Heart right ventricle (tissue), 16 donors: ENCODE results near the gene BCLAF3. TPM values are rescaled to one million over a fixed set of nuclear protein-coding genes. Genes with fewer than 3 reads are reported as not detected.
A peak's percentile ranks its signal among the peaks of the same experiment; 100 is the strongest.

ENCODE experiments used
- ATAC-seq, 8 donors: fragments of 200-7000 bp; cut with Tn5 transposase; one replicate each; pipeline ENCODE4 v1.9.1; 2020; ENCODE audit warnings: mild to moderate bottlenecking in 8 of 8, moderate library complexity in 8 of 8, moderate number of reproducible peaks in 1 of 8
- DNase-seq, 2 donors: peaks; one replicate each; pipeline ENCODE4 v3.0.0-alpha.2; 2020
- H3K27ac ChIP-seq, 10 donors: fragments of 200-600 bp; sonication (generic) in 2 of 10; one replicate each; pipeline versions ENCODE4 v1.5.0 to v1.8.0; 2020 to 2022; ENCODE audit warnings: mild to moderate bottlenecking in 3 of 10
- H3K27me3 ChIP-seq, 7 donors: fragments of 200-600 bp; one replicate each; pipeline ENCODE4 v1.8.0; 2021 to 2022; ENCODE audit warnings: mild to moderate bottlenecking in 2 of 7
- H3K36me3 ChIP-seq, 9 donors: fragments of 200-600 bp; sonication (generic) in 1 of 9; one replicate each; pipeline versions ENCODE4 v1.5.0 to v1.8.0; 2020 to 2022; ENCODE audit warnings: mild to moderate bottlenecking in 2 of 9
- H3K4me1 ChIP-seq, 9 donors: fragments of 200-600 bp; sonication (generic) in 1 of 9; one replicate each; pipeline versions ENCODE4 v1.5.0 to v1.8.0; 2020 to 2022; ENCODE audit warnings: mild to moderate bottlenecking in 4 of 9
- H3K4me3 ChIP-seq, 10 donors: fragments of 200-600 bp; sonication (generic) in 2 of 10; one replicate each; pipeline versions ENCODE4 v1.5.0 to v1.8.0; 2020 to 2022; ENCODE audit warnings: mild to moderate bottlenecking in 7 of 10, moderate library complexity in 2 of 10
- H3K9me3 ChIP-seq, 11 donors: fragments of 200-600 bp in 10 of 11; sonication (generic) in 2 of 11; one replicate each; pipeline versions ENCODE4 v1.5.0 to v1.8.0; 2013 to 2022; ENCODE audit warnings: mild to moderate bottlenecking in 2 of 11, control low read depth in 1 of 11, moderate library complexity in 1 of 11
- WGBS, 2 donors: extraction: QIAGEN DNeasy Blood & Tissue Kit; methylation state at CpG; one replicate each; pipeline ENCODE4 v1.1.7; 2013; ENCODE audit warnings: inconsistent platforms in 1 of 2; 5-methylcytosine and 5-hydroxymethylcytosine counted together
- intact Hi-C, 10 donors: fragments of 100-400 bp; cut with DNase I; formaldehyde crosslinking; loops; one replicate each; pipeline versions ENCODE4 v1.11.1 to v1.14.2; 2022
- polyA plus RNA-seq, 2 donors: library from polyadenylated mRNA; stranded (reverse); fragments of 200-250 nt; gene quantifications; one replicate each; pipeline ENCODE4 v1.2.3, GENCODE V29; 2013
- total RNA-seq, 10 donors: library from RNA; stranded (reverse); fragmentation: NEBNext Ultra II Directional in 3 of 10; extraction: Animal tissue kit (Norgen Biotek cat#: 25700) in 3 of 10; gene quantifications; one replicate each; pipeline versions ENCODE4 v1.2.1 to v1.2.4, GENCODE V29; 2021 to 2023
- TF ChIP-seq, protein P1 (sequence below), 9 donors: fragments of 200-600 bp; sonication (generic) in 2 of 9; IDR thresholded peaks; one replicate each; pipeline versions ENCODE4 v1.5.0 to v1.8.0; 2021 to 2022; ENCODE audit warnings: antibody characterized with exemption in 9 of 9, mild to moderate bottlenecking in 5 of 9, moderate library complexity in 1 of 9
- donor health status: Arrhythmogenic right ventricular cardiomyopathy.
- donor health status: ischemic (EF 13 %, LVEDD 7.1; RV severe dilation, severe dysfunction).
- donor health status: healthy with polysubstance abuse.
- donor health status: DM: no; HTN: yes; CAD: no.
- donor health status: DM: no; HTN: no; CAD: no.
- donor health status: ischemic (EF 25% LVEDD 6.9; RV normal size, moderate dysfunction).
- donor health status: ischemic (EF 25% LVEDD 5.7; RV mildly dilated, moderate dysfunction).
- donor health status: healthy.
- donor health status: DM: yes; HTN: yes; CAD: no.
- donor health status: Ischemic cardiomyopathy.
- donor health status: ischemic (EF 35%, LVEDD 5.7; RV mildly dilated, moderate dysfunction).
- donor health status: nonischemic (EF 11% LVEDD 7.7; RV severe dilation, severe dysfunction).
- donor health status: DM: yes; HTN: yes; CAD: no.
- donor health status: PGD.
- donor health status: ischemic (EF 29% LVEDD 5.4; RV normal size, mild dysfunction).
- donor health status: nonischemic (EF 23%, LVEDD 6.1; RV moderate dilation, normal function).

Gene BCLAF3
- total and polyA plus RNA-seq, 12 donors: 1.2 to 10.2 (median 8.5) TPM

DNA sequence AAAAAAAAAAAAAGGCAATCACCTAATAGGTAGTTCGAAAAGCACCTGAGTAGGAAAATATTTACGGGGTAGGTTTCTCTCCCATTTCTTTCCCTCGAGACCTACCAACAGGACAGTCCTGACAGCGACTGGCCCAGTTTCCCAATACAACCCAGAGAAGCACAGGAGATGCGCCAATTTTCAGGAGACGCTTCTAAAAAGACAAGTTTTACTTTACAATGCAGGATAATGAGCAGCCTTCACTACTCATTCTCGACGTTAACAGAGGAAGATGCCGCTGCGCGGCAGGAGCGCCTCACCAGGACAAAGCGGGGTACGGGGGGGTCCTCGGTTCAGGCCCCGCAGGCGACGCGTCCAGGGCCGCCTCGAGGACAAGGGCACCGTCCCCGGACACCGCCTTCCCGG lies 708 bp downstream of the BCLAF3 start:
- peaks cover 0 to 13% (median 0%) of the 10 kb centered on the region in 9 donors for H3K4me1 ChIP-seq
- no peaks in the 10 kb centered on the region for H3K36me3 ChIP-seq
- peaks cover 0 to 4% (median 0%) of the 10 kb centered on the region in 11 donors for H3K9me3 ChIP-seq
- TF ChIP-seq, protein P1, sequence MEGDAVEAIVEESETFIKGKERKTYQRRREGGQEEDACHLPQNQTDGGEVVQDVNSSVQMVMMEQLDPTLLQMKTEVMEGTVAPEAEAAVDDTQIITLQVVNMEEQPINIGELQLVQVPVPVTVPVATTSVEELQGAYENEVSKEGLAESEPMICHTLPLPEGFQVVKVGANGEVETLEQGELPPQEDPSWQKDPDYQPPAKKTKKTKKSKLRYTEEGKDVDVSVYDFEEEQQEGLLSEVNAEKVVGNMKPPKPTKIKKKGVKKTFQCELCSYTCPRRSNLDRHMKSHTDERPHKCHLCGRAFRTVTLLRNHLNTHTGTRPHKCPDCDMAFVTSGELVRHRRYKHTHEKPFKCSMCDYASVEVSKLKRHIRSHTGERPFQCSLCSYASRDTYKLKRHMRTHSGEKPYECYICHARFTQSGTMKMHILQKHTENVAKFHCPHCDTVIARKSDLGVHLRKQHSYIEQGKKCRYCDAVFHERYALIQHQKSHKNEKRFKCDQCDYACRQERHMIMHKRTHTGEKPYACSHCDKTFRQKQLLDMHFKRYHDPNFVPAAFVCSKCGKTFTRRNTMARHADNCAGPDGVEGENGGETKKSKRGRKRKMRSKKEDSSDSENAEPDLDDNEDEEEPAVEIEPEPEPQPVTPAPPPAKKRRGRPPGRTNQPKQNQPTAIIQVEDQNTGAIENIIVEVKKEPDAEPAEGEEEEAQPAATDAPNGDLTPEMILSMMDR (IDR thresholded peaks at IDR 0.05): no peak
- peaks cover 0 to 2% (median 0%) of the 10 kb centered on the region in 7 donors for H3K27me3 ChIP-seq
- WGBS, 2 donors: 1 to 3% methylated on average over 21 to 25 of the region's 25 CpGs
- no peak for DNase-seq
- peak overlapping the region in 9 of 10 donors; percentile 60 to 78 (median 72) for H3K27ac ChIP-seq
- ATAC-seq: peak in 6 of 8 donors; percentile 10 to 39 (median 13)
- H3K4me3 ChIP-seq: peak overlapping the region; percentile 50 to 89 (median 77)
- intact Hi-C loops: loop anchor here in 7 of 10 donors (2.0 to 10.0 kb wide), 5 partner anchors 83 to 397 kb away; no protein-coding TSS in a partner anchor

DNA sequence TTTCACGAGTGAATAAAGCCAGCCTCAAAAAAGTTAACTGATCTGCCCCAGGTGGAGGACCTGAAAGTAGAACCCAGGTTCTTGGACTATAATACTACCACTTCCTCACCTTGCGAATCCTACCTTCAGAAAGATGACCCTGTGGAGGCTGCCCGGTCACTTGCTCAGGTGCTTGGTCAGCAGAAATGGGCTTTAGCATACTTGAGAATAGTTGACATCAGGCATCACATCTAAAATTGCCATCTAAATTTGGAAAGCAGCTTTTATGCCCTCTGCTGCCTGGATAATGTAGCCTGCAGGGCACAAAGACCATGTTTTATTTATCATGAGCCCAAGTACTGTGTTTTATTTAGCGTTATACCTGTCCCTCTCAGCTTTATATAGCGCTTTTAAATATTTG lies 3.0 kb downstream of the BCLAF3 start:
- no peak for DNase-seq
- Histone ChIP-seq H3K4me3 (no peak overlapping the region), H3K9me3 (peaks cover 0 to 9% (median 0%) of the 10 kb centered on the region in 11 donors), H3K36me3 (no peaks in the 10 kb centered on the region), H3K4me1 (peaks cover 0 to 13% (median 0%) of the 10 kb centered on the region in 9 donors), H3K27me3 (peaks cover 0 to 5% (median 0%) of the 10 kb centered on the region in 7 donors), H3K27ac (no peak overlapping the region)
- intact Hi-C loops: no loop called here
- TF ChIP-seq, protein P1 (IDR thresholded peaks at IDR 0.05): no peak
- 79 to 86% methylated on average over 5 of the region's 5 CpGs for WGBS, 2 donors
- no peak for ATAC-seq

DNA sequence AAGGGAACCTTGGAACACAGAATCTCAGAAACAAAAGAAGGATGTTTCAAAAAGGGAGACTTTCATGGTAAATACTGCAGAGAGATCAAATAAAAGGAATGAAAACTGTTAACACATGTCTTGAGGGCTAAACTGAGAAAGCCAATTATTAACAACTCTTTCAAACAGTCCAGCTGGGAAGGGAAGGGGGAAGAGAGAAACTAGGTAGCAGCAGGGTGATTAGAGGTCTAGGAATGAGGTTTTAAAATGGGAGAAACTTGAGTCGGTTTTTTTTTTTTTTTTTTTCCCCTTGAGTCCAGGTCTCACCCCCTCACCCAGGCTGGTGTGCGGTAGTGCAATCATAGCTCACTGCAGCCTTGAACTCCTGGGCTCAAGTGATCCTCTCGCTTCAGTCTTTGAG lies 4.3 kb downstream of the BCLAF3 start:
- WGBS, 2 donors: 83 to 92% methylated on average over 3 of the region's 3 CpGs
- ATAC-seq: no peak

DNA sequence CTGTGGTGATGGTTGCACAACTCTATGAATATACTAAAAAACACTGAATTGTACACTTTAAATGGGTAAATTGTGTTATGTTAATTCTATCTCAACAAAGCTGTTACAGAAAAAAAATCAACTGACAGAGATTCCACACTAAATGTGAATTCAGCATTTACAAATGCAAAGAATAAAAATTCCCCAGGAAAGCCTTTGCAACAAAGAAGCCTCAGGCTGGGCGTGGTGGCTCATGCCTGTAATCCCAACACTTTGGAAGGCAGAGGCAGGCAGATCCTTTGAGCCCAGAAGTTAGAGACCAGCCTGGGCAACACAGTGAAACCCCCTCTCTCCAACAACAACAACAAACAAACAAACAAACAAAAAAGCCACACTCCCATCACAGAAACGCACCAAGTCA lies 8.9 kb downstream of the BCLAF3 start:
- TF ChIP-seq, protein P1 (IDR thresholded peaks at IDR 0.05): no peak
- Histone ChIP-seq H3K9me3 (peaks cover 0 to 23% (median 0%) of the 10 kb centered on the region in 11 donors), H3K36me3 (no peaks in the 10 kb centered on the region), H3K27ac (no peak overlapping the region), H3K27me3 (peaks cover 0 to 11% (median 0%) of the 10 kb centered on the region in 7 donors), H3K4me1 (peaks cover 0 to 9% (median 0%) of the 10 kb centered on the region in 9 donors), H3K4me3 (no peak overlapping the region)
- DNase-seq: no peak
- intact Hi-C loops: no loop called here
- WGBS, 2 donors: 90 to 100% methylated on average over 2 of the region's 2 CpGs
- ATAC-seq: no peak

More for the DNA sequence above, 4.3 kb downstream of the BCLAF3 start:
- Histone ChIP-seq H3K27ac (no peak overlapping the region), H3K4me1 (peaks cover 0 to 14% (median 0%) of the 10 kb centered on the region in 9 donors), H3K36me3 (no peaks in the 10 kb centered on the region), H3K27me3 (peaks cover 0 to 5% (median 0%) of the 10 kb centered on the region in 7 donors), H3K4me3 (no peak overlapping the region), H3K9me3 (peaks cover 0 to 9% (median 0%) of the 10 kb centered on the region in 11 donors)
- TF ChIP-seq, protein P1 (IDR thresholded peaks at IDR 0.05): no peak
- intact Hi-C loops: no loop called here
- DNase-seq: no peak
